DMS153 (cell line): ENCODE measurements around the gene NELFB.
"Not testable (repeated sequence)": the region's sequence is repeated elsewhere in the genome, so short reads cannot be mapped to it uniquely, and the experiment has no call there.

Source experiments
- DNase-seq: peaks from one replicate; lab custom pipeline; 2025; lab: John Stamatoyannopoulos, UW

NELFB gene

DNA sequence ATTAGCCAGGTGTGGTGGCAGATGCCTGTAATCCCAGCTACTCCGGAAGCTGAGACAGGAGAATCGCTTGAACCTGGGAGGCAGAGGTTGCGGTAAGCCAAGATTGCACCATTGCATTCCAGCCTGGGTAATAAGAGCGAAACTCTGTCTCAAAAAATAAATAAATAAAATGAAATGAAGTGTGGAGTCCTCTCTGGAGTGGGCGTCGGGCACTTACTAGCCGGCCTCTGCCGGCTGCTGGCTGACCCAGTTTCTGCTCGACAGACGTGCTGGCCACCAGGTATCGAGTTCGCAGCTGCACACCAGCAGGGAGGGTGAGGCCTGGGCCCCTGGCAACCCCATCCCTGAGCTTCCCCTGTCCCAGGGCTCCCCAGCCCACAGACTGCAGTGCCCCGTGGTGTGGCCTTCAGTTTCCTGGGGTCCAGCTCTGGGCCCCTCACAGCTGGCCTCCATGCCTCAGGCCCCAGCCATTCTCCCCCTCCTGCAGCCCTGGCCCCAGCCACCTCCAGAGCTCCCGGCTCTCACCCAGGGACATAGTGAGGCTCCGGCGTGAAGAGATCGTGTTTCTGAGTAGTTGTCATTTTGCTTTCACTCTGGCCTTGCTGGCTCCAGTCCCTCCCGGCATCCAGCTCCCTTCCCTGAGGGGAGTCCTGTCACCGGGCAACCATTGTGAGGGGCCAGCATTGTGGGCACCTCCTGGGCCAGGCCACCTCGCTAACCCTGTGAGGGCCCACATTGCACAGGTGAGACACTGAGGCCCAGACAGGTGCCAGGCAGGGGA, 7.8 kb upstream of the NELFB start:
- no peak for DNase-seq

DNA sequence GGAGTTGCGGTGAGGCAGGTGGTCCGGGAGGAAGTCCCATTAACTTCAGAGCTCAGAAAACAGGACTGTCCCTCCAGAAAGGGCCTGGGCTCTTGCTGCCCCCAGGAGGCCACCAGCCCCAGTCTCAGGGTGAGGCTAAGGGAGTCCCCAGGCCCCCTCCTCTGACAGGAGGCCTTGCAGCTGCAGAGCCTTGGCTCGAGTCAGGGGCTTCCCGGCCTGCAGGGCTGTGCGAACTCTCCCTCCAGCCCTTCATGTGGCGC, 7.3 kb upstream of the NELFB start:
- no peak for DNase-seq

DNA sequence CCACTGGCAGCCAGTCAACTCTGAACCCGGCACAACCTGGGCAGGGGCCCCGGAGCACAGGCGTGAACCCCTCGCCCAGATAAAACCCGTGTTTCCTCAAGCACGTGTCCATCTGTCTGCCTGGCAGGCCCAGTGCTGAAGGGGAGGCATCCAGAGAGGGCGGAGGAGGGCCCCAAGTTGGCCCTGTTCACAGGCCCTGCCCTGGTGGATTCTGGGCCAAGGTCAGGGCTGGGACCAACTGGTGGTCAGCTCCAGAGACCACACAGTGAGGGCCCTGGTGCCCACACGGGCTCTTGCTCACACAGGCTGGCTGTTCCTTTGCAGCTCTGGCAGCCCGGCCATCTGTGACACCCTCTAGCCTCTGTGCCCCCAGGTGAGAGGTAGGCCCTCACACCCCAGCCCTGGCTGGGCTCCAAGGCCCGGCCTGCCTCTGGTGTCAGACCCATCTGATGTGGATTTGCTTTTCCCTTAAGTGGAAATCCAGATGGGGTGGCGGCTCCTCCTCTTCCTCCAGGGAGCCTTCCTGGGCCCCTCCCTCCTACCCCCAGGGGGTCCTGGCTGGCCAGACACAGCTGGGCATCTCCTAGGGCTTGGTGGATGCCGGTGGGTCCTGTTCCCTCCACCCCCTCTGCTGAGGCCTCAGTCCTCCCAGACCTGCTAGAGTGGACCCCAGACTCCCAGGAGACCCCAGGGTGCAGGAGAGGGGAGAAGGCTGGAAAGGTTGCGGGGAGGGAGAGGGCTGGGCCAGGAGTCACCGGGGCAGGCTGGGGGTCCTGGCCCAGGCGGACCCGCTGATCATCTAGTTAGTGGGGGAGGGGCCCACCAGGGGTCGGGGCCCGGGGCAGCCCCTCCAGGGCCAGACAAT, 4.6 kb upstream of the NELFB start:
- no peak for DNase-seq

DNA sequence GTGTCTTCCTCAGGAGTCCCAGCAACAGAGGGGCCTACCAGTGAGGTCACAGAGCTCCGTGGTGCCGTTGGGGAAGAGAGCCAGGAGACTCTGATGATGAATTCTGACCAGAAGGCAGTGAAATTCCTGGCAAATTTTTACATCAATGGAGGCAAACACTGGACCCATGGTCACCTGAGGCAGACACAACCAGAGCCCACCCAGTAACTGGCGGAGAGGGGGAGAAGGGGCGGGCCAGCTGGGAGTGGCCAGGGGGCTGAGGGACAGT, 4.0 kb upstream of the NELFB start, which contains the start of gene STPG3:
STPG3 (plus strand) TSS at position 93 of the 268 bp plus-strand sequence; CDS start at position 94, 1 bp downstream.
- no peak for DNase-seq

DNA sequence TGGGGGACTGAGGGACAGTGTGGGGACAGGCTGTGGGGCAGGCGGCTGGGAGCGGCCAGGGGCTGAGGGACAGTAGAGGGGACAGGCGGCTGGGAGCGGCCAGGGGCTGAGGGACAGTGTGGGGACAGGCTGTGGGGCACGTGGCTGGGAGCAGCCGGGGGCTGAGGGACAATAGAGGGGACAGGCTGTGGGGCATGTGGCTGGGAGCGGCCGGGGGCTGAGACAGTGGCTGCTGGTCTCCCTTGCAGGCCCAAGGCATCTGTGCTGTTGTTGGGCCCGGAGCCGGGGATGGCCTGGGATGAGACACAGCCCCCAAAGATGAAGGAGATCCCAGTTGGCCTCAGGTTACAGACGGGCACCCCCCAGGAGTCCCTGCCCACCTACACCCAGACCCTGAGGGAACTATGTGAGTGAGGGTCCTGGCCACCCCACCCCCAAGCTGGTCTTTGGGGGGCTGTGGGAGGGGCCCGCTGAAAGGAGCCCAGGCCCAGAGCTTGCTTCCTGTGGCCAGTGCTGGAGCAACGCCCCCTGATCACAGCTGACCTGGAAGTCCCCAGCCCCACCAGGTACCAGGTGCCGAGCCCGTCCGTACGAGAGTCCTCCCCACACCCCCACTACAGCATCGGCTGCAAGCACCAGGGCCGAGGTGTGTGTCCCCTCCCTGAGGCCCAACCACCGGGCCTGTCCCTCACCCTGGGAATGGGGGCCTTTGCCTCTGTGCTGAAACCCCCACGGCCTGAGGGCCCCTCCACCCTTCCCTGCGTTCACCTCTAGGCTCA, 3.4 kb upstream of the NELFB start:
- DNase-seq, result no peak

DNA sequence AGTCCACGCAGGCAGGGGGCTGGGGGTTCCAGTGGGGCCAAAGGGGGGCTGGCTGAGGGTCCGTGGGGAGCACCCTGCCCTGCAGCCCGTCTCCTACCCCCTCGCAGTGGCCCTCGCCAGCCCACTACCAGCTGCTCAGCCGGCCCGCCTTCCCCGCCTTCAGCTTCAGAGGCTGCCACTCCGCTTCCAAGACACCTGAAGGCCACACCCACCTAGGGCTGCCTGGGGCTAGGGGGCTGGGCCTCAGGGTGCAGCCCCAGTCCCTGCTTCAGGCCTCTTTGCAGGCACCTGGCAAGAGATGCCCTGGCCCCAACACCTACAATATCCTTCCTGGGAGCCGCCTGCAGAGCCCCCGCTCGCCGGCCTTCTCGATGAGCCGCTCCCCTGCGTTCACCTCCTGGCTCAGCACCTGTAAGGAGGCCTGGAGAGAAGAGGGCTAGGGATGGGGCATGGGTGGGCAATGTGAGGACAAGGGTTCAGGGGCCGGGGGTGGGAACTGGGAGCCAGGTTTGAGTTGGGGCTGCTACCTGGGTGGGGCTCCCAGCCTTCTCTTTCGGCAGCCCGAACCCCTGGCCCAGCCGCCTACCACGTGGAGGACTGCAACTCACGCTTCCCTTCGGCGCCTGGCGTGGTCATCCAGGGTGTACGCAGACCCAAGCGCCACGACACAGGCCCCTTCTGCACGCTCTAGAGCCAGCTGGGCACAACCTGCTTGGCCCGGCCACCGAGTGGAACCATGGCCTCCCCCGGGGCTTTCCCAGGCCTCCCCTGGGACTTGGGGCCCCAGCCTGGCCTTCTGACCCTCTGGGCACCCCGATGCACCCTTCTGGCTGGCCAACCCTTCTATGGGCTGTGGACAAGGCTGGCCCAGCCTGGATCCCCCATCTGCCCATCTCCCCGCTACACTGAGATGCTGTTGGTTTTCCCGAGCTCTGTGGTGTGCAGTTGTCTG, 2.3 kb upstream of the NELFB start:
- no peak for DNase-seq

DNA sequence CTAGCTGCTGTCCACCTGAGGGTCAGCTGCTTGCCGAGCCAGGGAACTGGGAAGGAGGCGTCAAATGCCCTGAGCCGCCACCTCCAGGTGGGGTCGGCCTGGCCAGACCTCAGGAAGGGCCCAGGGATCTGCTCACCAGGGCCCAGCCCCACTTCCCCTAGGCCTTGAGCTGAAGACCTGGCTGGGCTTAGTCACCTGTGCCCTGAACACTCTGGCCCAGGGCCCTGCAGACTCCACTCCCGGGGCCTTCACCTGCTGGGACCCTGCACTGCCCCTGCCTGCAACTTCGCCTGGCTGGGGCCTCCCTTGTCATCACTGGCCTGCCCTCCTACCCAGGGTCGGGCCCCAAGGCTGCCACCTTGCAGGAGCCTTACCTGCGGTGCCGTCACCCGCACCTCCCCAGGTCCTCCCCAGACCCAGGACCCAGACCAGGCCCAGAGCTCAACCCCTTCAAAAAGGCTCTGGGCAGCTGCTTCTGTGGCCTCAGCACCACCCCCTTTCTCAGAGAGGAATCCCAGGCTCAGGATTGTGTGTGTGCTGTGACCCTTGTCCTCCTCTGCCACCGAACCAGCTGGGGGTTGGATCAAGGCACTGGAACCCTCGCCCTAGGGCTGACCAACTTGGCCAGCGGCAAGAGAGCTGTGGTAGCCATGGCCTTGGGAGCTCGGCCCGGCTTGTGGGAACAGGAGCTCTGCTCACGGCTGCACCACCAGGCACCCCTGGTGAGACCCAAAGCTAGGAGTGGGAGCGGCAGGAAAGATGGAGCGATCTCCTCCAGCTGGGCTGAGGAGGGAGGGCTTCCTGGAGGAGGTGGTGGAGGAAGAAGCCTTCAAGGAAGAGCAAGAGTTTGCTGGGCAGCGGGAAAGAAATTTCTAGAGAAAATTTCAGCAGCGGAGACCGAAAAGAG, 1.2 kb upstream of the NELFB start:
- no peak for DNase-seq

DNA sequence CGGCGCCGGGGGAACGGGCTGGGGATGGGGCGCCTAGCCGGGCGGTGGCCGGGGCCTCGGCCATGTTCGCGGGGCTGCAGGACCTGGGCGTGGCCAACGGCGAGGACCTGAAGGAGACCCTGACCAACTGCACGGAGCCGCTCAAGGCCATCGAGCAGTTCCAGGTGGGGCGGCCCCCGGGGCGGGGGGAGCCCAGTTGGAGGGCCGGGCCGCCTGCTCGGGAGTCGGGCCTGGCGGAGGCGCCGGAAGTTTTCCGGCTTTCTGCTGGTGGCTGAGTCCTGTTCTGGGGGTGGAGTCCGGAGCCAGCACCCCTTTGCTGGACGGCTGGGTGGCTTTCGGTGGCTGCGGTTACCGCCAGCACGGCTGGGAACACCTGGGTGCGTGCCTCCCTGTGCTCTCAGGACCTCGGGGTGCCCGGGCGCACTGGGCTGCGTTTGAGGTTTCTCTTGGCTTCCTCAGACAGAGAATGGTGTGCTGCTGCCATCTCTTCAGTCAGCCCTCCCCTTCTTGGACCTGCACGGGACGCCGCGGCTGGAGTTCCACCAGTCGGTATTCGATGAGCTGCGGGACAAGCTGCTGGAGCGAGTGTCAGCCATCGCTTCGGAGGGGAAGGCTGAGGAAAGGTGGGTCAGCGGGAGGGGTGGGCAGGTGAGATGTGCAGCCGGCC, 454 bp downstream of the NELFB start:
- DNase-seq, result no peak

DNA sequence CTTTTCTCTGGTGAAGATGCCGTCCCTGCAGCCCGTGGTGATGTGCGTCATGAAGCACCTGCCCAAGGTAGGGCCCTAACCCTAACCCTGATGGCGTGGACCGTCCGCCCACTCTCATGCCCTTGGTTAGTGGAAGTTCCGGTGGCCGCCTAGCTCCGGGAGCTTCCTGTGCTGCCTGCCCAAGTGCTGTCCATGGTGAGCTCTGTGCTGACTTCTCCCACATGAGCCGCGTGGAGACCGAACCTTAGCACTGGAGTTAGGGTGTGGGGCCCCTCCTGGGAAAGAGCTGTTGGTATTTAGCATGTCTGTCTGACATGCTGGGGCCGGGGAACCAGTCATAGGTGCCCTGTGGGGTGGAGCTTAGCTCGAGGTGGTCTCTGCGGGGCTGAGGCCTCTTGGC, 1.2 kb downstream of the NELFB start:
- DNase-seq, result no peak

DNA sequence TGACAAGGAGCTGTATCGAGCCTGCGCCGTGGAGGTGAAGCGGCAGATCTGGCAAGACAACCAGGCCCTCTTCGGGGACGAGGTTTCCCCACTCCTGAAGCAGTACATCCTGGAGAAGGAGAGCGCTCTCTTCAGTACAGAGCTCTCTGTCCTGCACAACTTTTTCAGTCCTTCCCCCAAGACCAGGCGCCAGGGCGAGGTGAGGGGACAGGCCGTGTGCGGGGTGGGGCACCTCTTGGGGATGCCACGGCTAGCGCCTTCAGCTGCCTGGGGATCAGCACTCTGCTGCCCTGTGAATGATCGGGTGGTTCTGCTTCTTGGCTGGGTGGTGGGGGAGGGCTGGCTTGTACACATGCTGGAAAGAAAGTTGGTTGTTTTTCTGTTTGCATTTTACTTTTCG, 1.7 kb downstream of the NELFB start:
- DNase-seq, result no peak

DNA sequence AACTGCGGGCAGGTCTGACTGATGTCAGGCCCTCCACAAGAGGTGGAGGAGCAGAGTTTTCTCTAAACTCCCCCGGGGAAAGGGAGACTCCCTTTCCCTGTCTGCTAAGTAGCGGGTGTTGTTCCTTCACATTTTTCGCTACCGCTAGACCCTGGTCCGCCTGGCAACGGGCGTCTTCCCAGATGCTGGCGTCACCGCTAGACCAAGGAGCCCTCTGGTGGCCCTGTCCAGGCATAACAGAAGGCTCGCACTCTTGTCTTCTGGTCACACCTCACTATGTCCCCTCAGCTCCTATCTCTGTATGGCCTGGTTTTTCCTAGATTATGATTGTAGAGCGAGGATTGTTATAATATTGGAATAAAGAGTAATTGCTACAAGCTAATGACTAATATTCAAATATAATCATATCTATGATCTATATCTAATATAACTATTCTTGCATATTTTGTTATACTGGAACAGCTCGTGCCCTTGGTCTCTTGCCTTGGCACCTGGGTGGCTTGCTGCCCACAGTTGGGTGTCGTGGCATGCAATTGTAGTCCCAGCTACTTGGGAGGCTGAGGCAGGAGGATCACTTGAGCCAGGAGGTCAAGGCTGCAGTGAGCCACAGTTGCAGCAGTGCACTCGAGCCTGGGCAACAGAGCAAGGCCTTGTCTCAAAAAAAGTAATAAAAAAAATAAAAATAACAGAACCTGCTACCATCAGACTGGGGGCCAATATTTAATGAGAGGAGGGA, 7.2 kb downstream of the NELFB start:
- not testable (repeated sequence) for DNase-seq

DNA sequence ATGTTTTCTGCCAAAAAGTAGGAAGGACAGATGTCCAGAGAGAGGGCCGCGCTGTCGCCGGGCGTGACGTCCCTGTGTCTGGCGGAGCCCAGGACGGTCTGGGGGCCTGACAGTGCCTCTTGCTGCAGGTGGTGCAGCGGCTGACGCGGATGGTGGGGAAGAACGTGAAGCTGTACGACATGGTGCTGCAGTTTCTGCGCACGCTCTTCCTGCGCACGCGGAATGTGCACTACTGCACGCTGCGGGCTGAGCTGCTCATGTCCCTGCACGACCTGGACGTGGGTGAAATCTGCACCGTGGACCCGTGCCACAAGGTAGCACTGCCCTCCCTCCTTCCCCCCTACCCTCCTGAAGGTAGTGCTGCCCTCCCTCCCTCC, 7.8 kb downstream of the NELFB start:
- DNase-seq, result no peak

DNA sequence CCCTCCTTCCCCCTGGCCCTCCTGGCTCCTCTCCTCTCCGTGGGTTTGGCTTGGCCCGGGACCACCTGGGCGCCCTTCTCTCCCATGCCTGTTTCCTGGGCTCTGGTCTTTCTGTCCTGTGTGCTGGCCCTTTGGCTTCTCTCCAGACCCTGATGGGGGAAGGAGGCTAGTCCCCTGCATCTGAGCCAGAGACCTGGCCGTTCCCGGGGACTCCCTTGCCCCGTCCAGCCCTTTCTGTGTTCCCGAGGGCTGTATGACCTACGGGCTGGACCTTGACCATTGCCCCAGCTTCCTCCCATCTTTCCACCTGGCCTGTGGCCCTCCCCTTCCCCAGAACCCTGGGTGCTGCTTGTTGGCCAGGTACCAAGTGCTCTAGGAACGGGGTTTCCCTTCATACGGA, 8.4 kb downstream of the NELFB start:
- DNase-seq, result no peak

DNA sequence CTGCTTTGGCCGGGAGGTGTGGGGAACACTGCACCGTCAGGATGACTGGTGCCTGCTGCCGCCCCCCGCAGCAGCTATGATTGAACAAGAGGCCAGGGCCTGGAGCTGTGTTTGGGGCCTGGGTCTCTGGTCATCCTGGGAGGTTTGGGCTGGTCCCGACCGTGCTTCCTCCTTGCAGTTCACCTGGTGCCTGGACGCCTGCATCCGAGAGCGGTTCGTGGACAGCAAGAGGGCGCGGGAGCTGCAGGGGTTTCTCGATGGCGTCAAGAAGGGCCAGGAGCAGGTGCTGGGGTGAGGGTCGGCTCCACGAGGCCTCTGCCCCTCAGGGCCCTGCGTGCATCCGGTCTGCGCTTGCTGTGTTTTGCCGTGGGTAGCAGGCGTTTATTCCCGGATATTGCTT, 8.9 kb downstream of the NELFB start:
- DNase-seq, result no peak

DNA sequence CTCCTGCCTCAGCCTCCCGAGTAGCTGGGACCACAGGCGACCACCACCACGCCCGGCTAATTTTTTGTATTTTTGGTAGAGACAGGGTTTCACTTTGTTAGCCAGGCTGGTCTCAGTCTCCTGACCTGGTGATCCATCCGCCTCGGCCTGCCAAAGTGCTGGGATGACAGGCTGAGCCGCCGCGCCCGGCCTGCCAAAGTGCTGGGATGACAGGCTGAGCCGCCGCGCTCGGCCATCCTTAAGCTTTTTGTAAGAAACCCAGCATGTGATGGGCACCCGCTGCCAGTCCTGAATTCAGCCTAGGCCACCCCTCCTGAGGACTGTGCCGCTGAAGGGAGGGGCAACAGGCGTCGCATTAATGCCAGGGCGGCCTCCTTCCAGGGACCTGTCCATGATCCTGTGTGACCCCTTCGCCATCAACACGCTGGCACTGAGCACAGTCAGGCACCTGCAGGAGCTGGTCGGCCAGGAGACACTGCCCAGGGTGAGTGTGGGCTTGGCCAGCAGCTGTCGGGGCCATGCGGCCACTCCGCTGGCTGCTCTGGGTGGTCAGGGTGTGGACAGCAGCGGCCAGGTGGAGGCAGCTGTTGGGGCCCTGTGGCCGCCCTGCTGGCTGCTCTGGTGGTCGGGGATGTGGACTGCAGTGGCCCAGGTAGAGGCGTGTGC, 10.5 kb downstream of the NELFB start:
- DNase-seq, result no peak

DNA sequence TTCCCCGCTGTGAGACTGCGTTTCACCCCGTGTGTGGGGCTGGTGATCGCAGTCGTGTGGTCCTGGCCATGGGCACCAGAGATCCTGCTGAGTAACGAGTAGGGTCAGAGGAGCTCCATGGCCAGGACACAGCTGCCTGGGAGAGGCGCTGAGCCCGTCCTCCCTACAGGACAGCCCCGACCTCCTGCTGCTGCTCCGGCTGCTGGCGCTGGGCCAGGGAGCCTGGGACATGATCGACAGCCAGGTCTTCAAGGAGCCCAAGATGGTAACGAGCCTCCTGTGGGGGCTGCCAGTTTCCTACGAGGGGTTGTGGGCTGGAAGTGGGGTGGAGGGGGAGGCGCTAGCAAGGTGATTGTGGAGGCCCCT, 11.0 kb downstream of the NELFB start:
- DNase-seq, result no peak

DNA sequence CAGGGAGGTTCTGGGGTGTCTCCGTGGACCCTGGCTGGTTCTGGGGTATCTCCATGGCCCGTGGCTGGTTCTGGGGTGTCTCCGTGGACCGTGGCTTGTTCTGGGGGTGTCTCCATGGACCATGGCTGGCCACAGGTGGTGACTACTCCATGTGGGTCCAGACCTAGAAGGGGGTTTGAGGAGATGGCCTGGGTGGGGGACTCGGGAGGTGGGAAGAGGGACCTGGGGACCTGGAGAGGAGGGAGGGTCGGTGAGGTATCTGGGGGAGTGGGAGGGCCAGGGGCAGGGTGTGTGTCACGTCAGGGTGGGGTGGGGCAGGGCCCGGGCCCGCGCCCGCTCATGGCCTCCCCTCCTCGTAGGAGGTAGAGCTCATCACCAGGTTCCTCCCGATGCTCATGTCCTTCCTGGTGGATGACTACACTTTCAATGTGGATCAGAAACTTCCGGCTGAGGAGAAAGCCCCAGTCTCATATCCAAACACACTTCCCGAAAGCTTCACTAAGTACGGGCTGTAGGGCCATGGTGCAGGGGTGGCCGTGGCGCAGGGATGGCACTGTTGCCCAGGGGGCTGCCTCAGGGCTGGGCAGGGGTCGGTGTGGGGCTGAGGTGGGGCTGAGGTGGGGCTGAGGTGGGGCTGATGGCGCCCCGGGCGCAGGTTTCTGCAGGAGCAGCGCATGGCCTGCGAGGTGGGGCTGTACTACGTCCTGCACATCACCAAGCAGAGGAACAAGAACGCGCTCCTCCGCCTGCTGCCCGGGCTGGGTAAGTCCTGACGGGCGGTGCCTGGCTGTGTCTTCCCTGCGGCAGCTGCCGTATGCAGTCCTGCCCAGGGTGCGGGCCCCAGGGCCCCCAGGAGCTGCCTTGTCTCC, 11.7 kb downstream of the NELFB start:
- DNase-seq, result no peak

DNA sequence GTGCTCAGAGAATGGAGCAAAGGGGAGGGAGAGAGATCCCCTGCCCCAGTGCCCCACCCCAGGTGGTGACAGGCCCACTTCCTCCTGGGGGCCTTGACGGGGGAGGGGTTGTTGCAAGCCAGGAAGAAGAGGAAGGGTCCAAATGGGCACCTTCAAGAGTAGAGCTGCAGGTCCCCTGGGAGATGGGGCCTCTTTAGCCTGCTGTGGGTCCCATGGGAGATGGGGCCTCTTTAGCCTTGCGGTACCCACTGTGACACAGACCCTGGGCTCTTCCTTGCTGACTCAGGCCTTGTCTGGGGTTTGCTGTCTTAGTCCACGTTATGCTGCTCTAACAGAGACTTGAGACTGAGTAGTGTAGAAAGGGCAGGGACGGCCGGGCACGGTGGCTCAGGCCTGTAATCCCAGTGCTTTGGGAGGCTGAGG, 12.8 kb downstream of the NELFB start:
- no peak for DNase-seq
